MV-4-11 (cell line): ENCODE results near the gene LPO.

Experiments
- DNase-seq: peaks from one replicate; lab custom pipeline; 2025; lab: John Stamatoyannopoulos, UW

The LPO gene

DNA sequence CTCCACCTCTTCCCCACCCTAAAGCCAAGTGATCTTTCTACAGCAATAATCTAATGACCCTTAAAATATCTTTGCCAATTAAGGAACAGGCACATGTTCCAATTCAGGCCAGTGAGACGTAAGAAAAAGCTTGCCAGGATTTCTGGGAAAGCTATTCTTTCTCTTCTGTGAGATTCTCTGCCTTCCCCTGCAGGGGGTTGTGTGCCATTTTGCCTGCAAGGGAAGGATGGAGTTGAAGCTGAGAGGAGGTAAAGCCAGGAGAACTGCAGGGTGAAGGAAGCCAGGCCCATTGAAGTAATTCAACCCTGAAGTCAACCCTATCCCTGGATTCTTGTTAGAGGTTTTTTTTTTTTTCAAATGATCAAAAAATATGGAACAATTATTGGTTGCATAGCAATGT is 9.0 kb upstream of the LPO start:
- no peak for DNase-seq

DNA sequence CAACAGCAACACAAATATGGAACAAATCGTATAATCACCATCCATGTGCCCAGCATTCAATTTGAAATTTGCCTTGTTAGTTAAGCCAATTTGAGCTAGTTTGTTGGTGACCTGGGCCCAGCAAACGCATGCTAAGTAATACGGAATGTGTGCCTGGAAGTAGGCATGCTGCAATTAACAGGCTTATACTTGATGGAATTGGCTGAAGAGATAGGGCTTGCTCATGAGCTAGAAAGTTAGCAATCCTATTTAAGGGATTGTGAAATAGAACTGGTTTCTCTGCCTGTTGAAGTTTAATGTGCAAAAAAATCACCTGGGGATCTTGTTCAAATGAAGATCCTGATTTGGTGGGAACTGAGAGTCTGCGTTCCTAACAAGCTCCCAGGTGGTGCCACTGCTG is 8.5 kb upstream of the LPO start:
- no peak for DNase-seq

DNA sequence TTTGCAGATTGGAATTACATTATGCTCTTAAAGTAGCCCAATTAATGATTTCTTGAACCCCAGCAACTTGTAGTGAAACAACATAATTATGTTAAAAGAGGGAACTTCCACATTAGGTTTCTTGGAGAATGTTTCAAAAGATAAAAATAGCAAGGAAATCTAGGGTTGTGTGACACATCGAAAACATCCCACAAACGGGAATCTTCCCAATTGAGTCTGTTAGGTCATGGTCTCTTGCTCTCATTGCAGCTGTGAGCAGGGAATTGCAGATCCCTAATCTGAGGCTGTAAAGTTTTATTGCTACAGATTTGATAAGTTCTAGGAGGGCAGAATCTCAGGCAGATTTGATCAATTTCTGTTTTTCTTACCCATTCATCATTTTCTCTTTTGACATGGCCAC is 6.7 kb upstream of the LPO start:
- peak; percentile 46 for DNase-seq

DNA sequence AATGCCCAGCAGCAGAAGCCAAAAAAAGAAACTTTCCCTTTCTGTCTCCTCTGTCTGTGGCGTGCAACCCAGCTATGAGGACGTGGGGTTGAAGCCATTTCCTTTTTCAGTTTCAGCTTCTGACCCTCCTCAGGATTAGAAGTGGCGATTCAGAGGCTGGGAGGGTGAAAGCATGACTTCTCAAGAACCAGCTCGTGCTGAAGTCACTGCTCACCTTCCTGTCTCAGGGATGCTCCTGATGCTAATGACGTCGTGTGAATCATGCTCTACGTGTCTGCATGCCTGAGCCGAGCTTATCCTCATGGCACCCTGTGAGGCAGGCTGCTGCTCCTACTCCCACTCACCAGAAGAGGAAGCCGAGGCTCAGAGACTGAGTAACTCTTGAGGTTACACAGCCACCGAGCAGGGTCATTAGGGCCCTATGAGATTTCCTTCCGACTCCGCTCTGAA is 5.7 kb upstream of the LPO start:
- peak; percentile 99 for DNase-seq

DNA sequence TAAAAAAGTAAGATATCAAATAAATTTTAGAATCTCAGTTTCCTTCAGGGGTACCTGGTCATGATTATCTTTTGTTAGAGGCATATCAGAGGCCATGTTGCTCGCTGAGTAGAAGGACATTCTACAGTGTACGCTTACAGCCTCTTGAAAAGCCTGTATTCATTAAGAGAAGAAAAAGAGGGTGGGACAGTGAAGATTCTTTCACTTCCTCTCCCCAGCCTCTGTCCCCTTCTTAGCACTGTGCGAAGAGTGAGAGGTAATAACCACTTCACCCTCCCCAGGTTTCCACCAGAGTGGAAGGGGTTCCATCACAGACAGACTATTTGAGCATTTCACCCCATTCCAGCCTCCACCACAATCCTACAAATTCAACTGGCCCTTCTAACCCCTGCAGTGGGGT is 4.8 kb upstream of the LPO start:
- DNase-seq, result peak; percentile 86

DNA sequence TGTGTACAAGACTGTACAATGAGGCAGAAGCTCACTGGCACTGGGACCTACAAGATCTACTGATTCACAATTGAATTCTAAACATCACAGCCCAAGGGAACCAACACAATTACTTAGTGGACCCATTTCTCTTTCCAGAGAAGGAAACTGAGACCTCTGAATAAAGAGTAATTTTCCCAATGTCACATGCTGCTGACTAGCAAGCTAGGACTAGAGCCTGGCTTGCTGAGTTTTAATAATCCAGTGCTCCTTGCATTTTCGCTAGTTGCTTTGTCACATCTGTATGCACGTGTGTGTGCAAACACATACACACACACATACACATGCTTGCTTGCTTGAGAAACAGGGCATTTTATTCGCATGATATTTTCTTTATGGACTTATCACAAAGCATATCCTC is 3.9 kb upstream of the LPO start:
- DNase-seq, result no peak

DNA sequence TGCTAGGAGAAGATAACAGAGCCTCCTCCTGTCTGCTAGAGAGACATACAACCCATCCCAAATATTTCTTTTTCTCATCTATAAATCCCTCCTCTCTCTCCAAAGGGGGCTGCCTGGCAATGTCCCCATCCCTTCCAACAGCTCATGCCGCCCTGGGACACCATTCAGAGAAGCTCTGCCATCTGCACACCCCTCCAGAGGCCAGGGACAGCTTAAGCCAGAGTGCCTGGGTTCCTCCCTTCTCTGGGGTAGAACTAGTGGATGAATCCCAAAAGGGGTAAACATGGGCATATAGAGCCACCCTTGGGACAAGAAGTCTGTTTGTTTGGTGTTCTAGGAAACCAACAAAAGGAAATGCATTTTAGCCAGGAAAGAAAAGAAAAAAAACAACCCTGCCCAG is 2.6 kb upstream of the LPO start:
- DNase-seq, result no peak

DNA sequence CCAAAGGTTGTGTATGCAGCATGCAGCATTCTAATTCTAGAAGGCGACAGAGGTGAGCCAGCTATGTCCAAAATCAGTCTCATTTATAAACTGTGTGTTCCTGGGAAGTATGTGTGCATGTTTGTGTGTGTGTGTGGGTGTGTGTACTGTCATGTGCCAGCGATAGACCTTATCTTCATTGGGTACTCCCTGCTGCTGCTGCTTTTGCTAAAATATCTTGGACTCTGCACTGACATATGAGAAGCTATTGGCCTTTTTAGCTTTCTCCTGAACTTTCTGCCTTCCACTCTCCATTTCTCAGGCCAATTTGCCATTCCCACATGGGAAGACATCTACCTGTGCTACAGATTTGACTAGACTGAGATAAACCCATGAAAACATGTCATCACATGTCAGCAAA is 2.0 kb upstream of the LPO start:
- no peak for DNase-seq

DNA sequence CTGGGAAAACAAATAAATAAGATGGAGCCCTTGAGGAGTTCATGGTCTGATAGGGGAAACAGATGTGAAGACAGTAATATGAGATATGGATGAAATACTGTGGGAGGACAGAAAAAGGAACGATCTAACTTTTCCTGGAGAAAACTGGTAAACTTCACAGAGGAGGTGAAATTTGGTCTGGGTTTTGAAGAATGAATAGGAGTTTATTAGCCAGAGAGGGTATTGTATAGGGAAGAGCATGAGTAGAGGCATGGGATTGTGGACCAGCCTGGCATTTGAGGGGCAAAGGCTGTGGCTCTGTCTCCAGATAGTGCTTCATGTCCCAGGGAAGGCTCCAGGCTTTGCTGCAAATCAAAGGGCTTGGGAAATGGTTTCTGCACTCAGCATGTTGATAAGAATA is 1.6 kb downstream of the LPO start:
- no peak for DNase-seq

DNA sequence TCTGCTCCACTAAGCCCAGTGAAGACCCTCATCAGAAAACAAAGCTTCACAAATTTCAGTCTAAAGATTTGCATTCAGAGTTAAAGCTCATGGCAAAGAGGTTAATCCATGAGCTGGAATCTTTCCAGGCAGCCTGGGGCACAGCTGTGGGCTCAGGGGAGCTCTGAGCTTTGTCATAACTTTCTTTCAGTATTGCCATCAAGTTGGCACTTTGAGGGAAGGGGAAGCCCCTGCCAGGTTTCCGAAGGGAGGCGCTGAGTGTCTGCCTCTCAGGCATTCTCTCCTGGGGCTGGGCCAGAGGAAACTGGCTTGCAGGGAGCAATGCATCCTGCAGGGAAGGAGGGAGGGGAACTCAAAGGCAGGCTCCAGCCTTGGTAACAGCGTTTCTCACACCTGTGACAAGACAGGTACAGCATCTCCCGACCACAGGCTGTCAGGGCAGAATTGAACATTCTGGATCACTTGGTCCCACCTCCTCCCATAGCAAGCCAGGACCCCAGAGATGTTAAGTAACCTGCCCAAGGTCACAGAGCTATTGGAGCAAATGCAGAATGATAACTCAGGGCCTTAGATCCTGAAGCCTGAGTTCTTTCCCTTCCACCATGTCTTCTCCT is 3.9 kb downstream of the LPO start:
- DNase-seq, result no peak

DNA sequence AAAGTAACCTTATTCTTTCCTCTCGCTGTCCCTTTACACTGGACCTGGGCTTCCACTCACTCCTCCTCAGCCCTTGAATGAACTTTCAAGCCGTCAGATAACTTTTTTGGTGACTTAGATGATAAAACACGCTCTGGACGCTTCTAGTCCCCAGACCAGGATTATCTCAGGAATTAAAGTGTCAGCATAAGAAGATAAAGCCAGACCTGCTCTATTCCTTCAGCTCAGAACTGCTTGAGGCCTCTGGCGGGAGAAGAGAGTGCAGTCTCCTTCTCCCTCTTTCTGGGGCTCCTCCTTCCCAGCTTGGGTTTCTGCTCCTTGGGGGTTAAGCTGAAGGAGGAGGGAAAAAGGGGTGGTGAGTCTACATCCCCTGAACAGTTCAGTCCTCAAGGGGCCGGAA is 6.6 kb downstream of the LPO start:
- DNase-seq, result no peak

DNA sequence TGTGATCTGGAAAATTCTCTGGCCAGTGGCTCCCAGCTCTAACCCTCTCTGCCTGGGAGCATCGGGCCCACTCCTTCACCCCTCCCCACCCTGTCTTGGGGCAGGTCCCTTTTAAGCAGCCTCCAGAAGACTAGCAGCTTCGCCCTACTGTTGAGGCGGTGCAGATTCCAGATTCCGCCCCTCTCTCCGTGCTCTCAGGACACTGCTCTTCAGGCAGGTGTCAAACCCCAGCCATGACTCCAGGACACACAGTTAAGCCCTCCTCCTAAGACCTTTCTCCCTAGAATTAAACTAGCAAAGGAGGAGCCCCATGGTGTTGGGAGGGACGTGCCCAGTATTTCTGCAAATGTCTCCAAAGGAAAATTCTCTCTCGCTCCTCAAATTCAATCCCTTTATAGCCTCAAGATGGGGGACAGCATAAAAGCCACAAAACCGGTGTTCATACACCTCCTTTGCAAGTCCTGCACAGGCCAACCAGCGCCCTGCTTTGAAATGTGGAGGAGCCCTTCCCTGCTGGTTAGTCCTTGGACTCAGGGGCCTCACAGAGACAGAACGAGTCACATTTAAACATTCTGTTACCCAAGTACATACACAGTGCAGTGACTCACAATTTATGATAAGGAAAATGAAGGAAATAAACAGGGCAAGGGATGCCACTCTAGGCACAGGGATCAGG is 7.2 kb downstream of the LPO start:
- DNase-seq, result no peak

DNA sequence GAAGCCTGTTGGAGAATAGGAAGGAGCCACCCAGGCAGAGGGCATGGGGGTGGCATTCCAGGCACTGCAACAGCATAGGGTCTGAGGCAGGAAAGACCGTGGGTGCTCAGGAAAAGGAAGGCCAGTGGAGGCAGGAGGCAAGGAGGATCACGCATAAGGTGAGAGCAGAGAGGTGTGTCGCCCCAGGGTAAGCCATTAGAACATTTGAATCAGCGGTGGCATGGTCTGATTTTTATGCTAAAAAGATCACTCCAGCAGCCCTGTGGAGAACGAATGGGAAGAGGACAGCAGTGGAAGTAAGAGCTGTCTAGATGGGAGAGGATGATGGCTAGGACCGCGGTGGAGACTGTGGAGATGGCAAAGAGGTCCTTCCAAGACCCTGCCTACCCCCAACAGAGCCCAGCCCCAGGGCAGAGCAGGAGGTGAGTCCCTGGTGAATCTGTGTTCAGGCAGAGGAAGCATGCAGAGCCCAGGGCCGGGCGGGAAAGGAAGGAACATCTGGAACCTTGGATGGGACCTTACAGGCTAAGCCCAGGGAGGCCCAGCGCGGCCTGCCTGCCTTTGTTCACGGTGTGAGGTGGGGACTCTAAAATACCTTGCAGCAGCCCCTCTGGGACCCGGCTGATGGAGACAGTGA is 7.8 kb downstream of the LPO start:
- DNase-seq, result no peak

DNA sequence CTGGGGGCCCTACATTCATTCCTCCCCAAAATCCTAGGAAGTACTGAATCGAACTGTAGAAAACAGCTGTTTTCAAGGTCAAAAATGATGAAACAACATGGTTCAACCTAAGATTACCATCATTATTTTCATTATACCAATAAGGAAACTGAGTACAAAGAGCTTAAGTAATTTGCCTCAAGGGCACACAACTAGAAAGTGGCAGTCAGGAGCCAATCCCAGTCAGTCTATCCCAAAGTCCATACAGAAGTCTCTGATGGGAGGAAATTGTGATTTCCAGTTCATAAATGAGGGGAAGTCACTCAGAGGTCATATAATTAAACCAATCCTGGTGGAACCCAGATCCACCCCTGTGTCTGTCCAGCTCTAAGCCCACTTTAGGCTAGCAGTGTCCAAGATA is 8.4 kb downstream of the LPO start:
- DNase-seq, result no peak

DNA sequence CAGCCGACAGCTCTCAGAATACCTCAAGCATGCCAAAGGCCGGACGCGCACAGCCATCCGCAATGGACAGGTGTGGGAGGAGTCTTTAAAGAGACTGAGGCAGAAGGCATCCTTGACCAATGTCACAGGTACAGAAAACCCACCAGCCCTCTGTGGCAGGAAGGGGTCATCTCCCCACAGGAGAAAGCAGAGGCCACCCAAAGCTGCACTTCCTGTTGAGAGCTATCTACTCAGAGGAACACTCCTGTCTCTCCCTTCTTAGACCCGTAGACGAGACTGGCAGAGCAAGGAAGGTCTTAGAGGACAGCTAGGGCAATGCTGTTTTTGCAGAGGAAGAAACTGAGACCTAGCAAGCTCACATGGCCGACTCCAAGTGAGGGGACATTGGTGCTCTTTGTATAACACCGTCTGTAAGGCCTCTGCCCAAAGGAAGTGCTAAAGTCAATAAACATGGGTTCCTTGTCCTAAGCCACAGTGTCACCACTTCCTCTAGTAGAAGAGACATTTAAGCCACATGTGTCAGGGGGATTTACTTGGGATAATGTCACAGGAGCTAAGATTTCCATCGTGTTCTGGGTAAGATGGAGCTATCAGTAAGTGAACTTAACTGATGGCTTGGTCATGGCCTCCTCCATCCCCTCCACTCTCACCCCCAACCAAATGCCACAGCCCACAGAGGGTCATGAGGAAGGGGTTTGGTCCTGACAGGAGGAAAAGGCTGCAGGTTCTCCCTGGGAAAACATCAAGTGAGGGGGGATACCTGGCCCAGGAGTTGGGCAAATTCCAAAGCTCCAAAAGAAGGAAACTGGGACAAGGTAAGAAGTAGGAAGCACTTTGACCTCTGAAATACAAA is 9.4 kb downstream of the LPO start:
- peak; percentile 86 for DNase-seq

DNA sequence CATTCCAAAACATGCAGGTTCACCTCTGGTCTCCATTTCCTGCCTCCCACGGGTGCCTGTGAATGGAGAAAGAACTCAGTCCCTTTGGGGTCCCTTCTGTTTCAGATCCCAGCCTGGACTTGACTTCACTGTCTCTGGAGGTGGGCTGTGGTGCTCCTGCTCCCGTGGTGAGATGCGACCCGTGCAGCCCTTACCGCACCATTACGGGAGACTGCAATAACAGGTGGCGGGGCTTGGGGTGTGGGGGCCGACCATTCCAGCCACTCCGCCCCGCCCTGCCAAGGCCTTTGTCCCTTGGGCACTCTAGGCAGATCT is 10.5 kb downstream of the LPO start:
- DNase-seq, result no peak

DNA sequence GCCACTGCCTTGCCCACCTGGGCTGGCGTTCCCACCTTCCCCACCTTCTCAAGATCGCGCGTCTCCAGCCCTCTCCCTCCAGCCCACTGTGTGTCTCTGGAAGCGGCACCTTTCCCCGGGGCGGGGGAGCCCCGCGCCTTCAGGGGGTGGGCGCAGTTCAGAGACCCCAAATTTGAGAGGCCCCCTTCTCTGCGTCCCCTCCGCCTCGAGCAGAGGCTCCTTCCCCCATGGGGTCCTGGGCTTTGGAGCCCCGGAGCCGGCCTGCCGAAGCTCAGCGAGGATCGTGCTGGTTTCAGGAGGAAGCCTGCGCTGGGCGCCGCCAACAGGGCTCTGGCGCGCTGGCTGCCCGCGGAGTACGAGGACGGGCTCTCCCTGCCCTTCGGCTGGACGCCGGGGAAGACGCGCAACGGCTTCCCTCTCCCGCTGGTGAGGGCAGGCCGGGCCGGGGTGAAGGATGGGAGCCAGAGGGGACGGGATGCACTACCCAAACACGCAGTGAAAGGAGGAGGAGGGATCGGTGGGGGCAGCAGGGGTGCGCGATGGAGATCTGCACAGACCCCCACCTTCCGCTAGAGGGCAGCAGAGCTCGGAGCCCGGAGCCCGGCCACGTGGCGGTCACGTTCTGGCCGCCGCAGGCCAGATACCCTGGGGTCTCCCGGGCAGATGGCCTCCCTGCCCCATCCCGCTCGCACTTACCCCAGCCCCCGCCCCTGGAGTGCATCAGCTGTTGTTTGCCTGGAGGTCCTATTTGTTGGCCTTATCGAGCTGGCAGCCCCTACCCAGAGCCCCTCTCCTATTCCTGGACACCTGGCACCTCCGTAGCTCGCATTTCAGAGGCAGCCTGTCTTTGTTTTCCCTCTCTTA is 11.1 kb downstream of the LPO start:
- peak; percentile 34 for DNase-seq

DNA sequence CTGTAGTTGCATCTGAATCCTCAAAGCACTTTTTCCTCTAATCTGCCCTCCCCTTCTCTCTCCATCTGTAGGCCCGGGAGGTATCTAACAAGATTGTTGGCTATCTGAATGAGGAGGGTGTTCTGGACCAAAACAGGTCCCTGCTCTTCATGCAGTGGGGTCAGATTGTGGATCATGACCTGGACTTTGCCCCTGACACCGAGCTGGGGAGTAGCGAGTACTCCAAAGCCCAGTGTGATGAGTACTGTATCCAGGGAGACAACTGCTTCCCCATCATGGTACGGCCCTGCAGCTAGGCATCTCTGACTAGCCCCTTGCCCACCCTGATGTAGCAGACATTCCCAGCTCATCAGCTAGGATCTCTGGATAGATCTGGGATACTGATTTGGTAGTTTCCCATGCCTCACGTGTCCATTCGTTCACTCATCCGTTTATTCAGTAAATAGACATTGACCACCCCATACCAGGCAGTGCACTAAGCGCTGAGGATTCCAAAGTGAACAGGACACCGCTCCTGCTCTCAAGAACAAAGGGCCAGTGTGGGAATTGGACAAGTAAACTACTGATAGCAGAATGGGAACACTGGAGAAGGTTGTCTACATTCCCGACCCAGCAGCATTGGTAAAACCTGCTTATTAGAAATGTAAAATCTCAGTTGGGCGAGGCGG is 12.1 kb downstream of the LPO start:
- DNase-seq, result no peak

DNA sequence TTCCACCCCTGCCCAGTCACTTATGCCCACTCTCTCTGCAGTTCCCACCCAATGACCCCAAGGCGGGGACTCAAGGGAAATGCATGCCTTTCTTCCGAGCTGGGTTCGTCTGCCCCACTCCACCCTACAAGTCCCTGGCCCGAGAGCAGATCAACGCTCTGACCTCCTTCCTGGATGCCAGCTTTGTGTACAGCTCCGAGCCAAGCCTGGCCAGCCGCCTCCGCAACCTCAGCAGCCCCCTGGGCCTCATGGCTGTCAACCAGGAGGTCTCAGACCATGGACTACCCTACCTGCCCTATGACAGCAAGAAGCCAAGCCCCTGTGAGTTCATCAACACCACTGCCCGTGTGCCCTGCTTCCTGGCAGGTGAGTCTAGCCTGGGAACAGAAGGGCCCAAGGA is 13.8 kb downstream of the LPO start:
- no peak for DNase-seq

DNA sequence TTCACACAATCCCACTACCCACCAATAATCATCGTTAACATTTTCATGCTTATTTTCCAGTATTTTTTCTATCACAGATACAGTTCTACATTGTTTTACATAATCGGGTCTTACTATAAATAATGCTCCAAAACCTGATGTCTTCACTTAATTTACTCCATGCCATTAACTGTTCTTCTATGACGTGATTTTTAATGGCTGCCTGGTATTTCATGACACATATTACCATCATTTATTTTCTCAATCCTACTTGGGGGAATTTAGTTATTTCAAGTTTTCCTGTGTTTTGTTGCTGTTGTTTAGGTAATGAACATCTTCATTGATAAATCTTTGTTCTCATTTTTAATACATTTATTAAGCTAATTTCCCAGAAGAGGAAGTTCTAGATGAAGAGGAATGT is 14.7 kb downstream of the LPO start:
- DNase-seq, result no peak

DNA sequence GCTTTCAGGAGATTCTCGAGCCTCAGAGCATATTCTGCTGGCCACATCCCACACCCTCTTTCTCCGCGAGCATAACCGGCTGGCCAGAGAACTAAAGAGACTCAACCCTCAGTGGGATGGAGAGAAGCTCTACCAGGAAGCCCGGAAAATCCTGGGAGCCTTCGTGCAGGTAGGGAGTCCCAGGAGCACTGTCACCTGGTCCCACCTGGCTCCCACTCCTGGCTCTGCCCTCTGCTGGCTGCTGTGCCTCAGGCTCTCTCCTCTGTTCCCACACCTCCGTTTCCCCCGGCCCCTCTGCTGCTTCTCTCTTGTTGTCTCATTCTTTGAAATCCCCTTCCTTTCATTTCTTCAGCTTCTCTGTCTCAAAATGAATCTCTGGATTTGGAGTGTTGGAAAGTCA is 16.4 kb downstream of the LPO start:
- DNase-seq, result no peak
